ENCODE results near the gene MICALL1. TPM values are rescaled to one million over a fixed set of nuclear protein-coding genes. Genes with fewer than 3 reads are reported as not detected.
A peak's percentile ranks its signal among the peaks of the same experiment; 100 is the strongest.

Gene MICALL1
- total RNA-seq, 1 donor from 2014 or later = 43.9 TPM

- no peak for TF ChIP-seq CTCF (IDR thresholded peaks at IDR 0.05)
- Histone ChIP-seq H3K27me3 (no peaks in the 10 kb centered on the region), H3K4me3 (no peak overlapping the region), H3K9me3 (no peaks in the 10 kb centered on the region), H3K4me1 (no peaks in the 10 kb centered on the region), H3K27ac (no peak overlapping the region), H3K36me3 (peaks cover 0 to 3% of the 10 kb centered on the region in 2 donors)
- intact Hi-C loops (cut with DNase I) = no loop called here
- no peak for DNase-seq (ENCODE audit: low spot score in 2 of 2)
These were observed 76.2 kb downstream of the MICALL1 start for GRCh38 chr22:37982151-37982785.

GRCh38 chr22:37982938-37983859, 77.1 kb downstream of the MICALL1 start:
- H3K9me3 ChIP-seq = no peaks in the 10 kb centered on the region
- H3K27me3 ChIP-seq = no peaks in the 10 kb centered on the region
- no peaks in the 10 kb centered on the region for H3K4me1 ChIP-seq
- peaks cover 0 to 3% of the 10 kb centered on the region in 2 donors for H3K36me3 ChIP-seq
- TF ChIP-seq CTCF (IDR thresholded peaks at IDR 0.05) = peak in 1 of 3 experiments; percentile 10
- intact Hi-C loops (cut with DNase I) = no loop called here
- DNase-seq (ENCODE audit: low spot score in 2 of 2) = no peak
- no peak overlapping the region for H3K4me3 ChIP-seq
- no peak overlapping the region for H3K27ac ChIP-seq

GRCh38 chr22:37983860-37984791, 78.0 kb downstream of the MICALL1 start, which contains the start of gene SOX10:
Gene SOX10 (minus strand): TSS chr22:37984555. CDS start chr22:37983784, 771 bp downstream.
- H3K36me3 ChIP-seq = peaks cover 0 to 3% of the 10 kb centered on the region in 2 donors
- no peak within 1 kb of the TSS for H3K4me3 ChIP-seq
- TF ChIP-seq CTCF (IDR thresholded peaks at IDR 0.05) = no peak
- no peak within 1 kb of the TSS for H3K27ac ChIP-seq
- no peaks in the 10 kb centered on the region for H3K4me1 ChIP-seq
- intact Hi-C loops (cut with DNase I) = no loop called here
- H3K9me3 ChIP-seq = no peaks in the 10 kb centered on the region
- no peaks in the 10 kb centered on the region for H3K27me3 ChIP-seq
- DNase-seq (ENCODE audit: low spot score in 2 of 2) = no peak

- DNase-seq (ENCODE audit: low spot score in 2 of 2) = no peak
- intact Hi-C loops (cut with DNase I) = no loop called here
- Histone ChIP-seq H3K27me3 (no peaks in the 10 kb centered on the region), H3K27ac (no peak overlapping the region), H3K36me3 (peaks cover 0 to 3% of the 10 kb centered on the region in 2 donors), H3K9me3 (no peaks in the 10 kb centered on the region), H3K4me3 (no peak overlapping the region), H3K4me1 (no peaks in the 10 kb centered on the region)
- no peak for TF ChIP-seq CTCF (IDR thresholded peaks at IDR 0.05)
These were observed 79.0 kb downstream of the MICALL1 start for GRCh38 chr22:37985050-37985585.

- no peak for DNase-seq (ENCODE audit: low spot score in 2 of 2)
- Histone ChIP-seq H3K27ac (no peak overlapping the region), H3K27me3 (no peaks in the 10 kb centered on the region), H3K9me3 (no peaks in the 10 kb centered on the region), H3K36me3 (peaks cover 0 to 3% of the 10 kb centered on the region in 2 donors), H3K4me1 (no peaks in the 10 kb centered on the region), H3K4me3 (no peak overlapping the region)
- intact Hi-C loops (cut with DNase I) = no loop called here
- TF ChIP-seq CTCF (IDR thresholded peaks at IDR 0.05) = no peak
These were observed 79.7 kb downstream of the MICALL1 start for GRCh38 chr22:37985751-37986281.

All from ascending aorta (tissue), 2 donors.